Thyroid gland (tissue), 4 donors: ENCODE results near the gene STK36. TPM values are rescaled to one million over a fixed set of nuclear protein-coding genes. Genes with fewer than 3 reads are reported as not detected.

Experiments
- DNase-seq, 2 donors: peaks; one replicate each; pipeline ENCODE4 v3.0.0-alpha.2; 2019
- H3K27ac ChIP-seq, 3 donors: fragments of 200-600 bp; sonication (generic); 1 replicate in 2 of 3; 2 replicates in 1 of 3; pipeline ENCODE4 v1.5.1; 2016 to 2019; ENCODE audit warnings: mild to moderate bottlenecking in 1 of 3, moderate library complexity in 1 of 3
- H3K27me3 ChIP-seq: fragments of 200-600 bp; sonication (generic); one replicate; pipeline ENCODE4 v1.5.1; 2019
- H3K36me3 ChIP-seq, 2 donors: fragments of 200-600 bp; sonication (generic); one replicate each; pipeline ENCODE4 v1.5.1; 2016 to 2019
- H3K4me1 ChIP-seq, 2 donors: fragments of 200-600 bp; sonication (generic); one replicate each; pipeline ENCODE4 v1.5.1; 2017 to 2019
- H3K4me3 ChIP-seq, 3 donors: fragments of 200-600 bp; sonication (generic); replicated peaks in 1 of 3; 1 replicate in 2 of 3; 2 replicates in 1 of 3; pipeline ENCODE4 v1.5.1; 2016; ENCODE audit warnings: mild to moderate bottlenecking in 1 of 3
- H3K9me3 ChIP-seq: fragments of 200-600 bp; sonication (generic); one replicate; pipeline ENCODE4 v1.5.1; 2017
- POLR2A ChIP-seq, 2 donors: fragments of 450-650 bp; IDR thresholded peaks; one replicate each; pipeline ENCODE4 v1.6.1; 2017; ENCODE audit warnings: antibody characterized with exemption in 2 of 2, mild to moderate bottlenecking in 2 of 2, moderate library complexity in 1 of 2
- WGBS, 2 donors: methylation state at CpG; one replicate each; pipeline ENCODE4 v1.1.5; 2017; 5-methylcytosine and 5-hydroxymethylcytosine counted together
- intact Hi-C: fragments of 100-400 bp; cut with DNase I; formaldehyde crosslinking; loops from one replicate; pipeline ENCODE4 v1.15.1; 2023
- total RNA-seq, 4 donors: library from RNA; depleted of rRNA; stranded (reverse); fragments of >200 nt; gene quantifications; one replicate each; pipeline ENCODE4 v1.2.3, GENCODE V29; 2016
- TF ChIP-seq, protein P1 (sequence below), 6 experiments: fragments of 200-600 bp in 3 of 6; fragments of 450-650 bp in 3 of 6; sonication (generic) in 3 of 6; IDR thresholded peaks; one replicate each; pipeline ENCODE4 v1.5.1; 2016 to 2019; ENCODE audit warnings: antibody characterized with exemption in 6 of 6, mild to moderate bottlenecking in 2 of 6, inconsistent platforms in 1 of 6, moderate library complexity in 1 of 6

Gene STK36
- total RNA-seq, 4 donors from 2014 or later, result 50.9 to 82.3 (median 64.0) TPM

DNA sequence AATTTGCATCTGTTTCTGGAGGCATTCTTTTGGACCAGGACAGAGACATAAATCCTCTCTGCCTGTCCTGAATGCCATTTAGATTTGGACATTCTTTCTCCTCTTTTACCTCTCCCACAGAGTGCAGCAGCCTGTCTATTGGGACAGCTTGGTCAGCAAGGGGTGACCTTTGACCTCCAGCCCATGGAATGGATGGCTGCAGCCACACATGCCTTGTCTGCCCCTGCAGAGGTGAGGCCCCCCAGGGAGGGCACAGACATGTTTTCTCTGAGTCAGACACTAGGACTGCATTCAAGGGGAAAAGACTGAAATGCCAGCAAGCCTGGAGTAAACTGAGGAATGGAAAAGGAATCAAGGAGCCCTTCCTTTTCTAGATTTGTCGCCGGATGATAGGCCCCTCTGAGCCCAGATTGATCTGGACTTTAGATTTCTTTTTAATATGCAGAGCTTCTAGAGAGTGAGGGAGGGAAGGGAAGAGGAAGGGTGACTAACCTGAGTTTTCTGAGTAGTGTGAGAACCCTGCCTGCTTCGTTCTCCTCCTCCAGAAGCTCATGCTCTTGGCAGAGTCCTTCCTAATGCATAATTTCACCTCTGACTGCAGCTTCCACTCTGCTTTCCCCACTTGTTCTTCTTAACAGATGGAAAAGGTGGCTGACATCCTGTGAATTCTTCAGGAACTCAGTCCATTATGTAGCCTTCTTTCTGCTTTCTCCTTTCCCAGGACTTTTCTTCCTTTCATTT, 22.7 kb downstream of the STK36 start:
- H3K36me3 ChIP-seq, result peaks cover 56 to 71% of the 10 kb centered on the region in 2 donors
- no peak for DNase-seq
- intact Hi-C loops, result no loop called here
- H3K9me3 ChIP-seq, result no peaks in the 10 kb centered on the region
- H3K27ac ChIP-seq, result no peak overlapping the region
- H3K4me3 ChIP-seq, result no peak overlapping the region
- no peaks in the 10 kb centered on the region for H3K4me1 ChIP-seq
- H3K27me3 ChIP-seq, result no peaks in the 10 kb centered on the region
- TF ChIP-seq, protein P1, sequence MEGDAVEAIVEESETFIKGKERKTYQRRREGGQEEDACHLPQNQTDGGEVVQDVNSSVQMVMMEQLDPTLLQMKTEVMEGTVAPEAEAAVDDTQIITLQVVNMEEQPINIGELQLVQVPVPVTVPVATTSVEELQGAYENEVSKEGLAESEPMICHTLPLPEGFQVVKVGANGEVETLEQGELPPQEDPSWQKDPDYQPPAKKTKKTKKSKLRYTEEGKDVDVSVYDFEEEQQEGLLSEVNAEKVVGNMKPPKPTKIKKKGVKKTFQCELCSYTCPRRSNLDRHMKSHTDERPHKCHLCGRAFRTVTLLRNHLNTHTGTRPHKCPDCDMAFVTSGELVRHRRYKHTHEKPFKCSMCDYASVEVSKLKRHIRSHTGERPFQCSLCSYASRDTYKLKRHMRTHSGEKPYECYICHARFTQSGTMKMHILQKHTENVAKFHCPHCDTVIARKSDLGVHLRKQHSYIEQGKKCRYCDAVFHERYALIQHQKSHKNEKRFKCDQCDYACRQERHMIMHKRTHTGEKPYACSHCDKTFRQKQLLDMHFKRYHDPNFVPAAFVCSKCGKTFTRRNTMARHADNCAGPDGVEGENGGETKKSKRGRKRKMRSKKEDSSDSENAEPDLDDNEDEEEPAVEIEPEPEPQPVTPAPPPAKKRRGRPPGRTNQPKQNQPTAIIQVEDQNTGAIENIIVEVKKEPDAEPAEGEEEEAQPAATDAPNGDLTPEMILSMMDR (IDR thresholded peaks at IDR 0.05), result no peak
- TF ChIP-seq POLR2A (IDR thresholded peaks at IDR 0.05), result no peak
- WGBS, 2 donors, result 92 to 95% methylated on average over 3 of the region's 3 CpGs

- 75 to 96% methylated on average over 4 to 5 of the region's 8 CpGs for WGBS, 2 donors
- peaks cover 30 to 33% of the 10 kb centered on the region in 2 donors for H3K36me3 ChIP-seq
Measured at GRCh38 chr2:218698885-218699284, 27.0 kb downstream of the STK36 start.

GRCh38 chr2:218701806-218702205, 29.9 kb downstream of the STK36 start:
- Histone ChIP-seq H3K9me3 (no peaks in the 10 kb centered on the region), H3K4me1 (no peaks in the 10 kb centered on the region), H3K36me3 (peaks cover 12 to 23% of the 10 kb centered on the region in 2 donors), H3K4me3 (no peak overlapping the region), H3K27ac (no peak overlapping the region), H3K27me3 (no peaks in the 10 kb centered on the region)
- intact Hi-C loops, result no loop called here
- TF ChIP-seq POLR2A (IDR thresholded peaks at IDR 0.05), result no peak
- TF ChIP-seq, protein P1 (IDR thresholded peaks at IDR 0.05), result no peak
- DNase-seq, result no peak
- 92 to 93% methylated on average over 2 of the region's 2 CpGs for WGBS, 2 donors

More at GRCh38 chr2:218698885-218699284, 27.0 kb downstream of the STK36 start:
- intact Hi-C loops, result no loop called here
- TF ChIP-seq, protein P1 (IDR thresholded peaks at IDR 0.05), result no peak
- TF ChIP-seq POLR2A (IDR thresholded peaks at IDR 0.05), result no peak
- Histone ChIP-seq H3K27me3 (no peaks in the 10 kb centered on the region), H3K4me1 (no peaks in the 10 kb centered on the region), H3K27ac (no peak overlapping the region), H3K4me3 (no peak overlapping the region), H3K9me3 (no peaks in the 10 kb centered on the region)
- DNase-seq, result no peak

- Histone ChIP-seq H3K27ac (no peak overlapping the region), H3K36me3 (peaks cover 9 to 16% of the 10 kb centered on the region in 2 donors), H3K27me3 (no peaks in the 10 kb centered on the region), H3K4me3 (no peak overlapping the region), H3K9me3 (no peaks in the 10 kb centered on the region), H3K4me1 (no peaks in the 10 kb centered on the region)
- intact Hi-C loops, result no loop called here
- DNase-seq, result no peak
- TF ChIP-seq, protein P1 (IDR thresholded peaks at IDR 0.05), result no peak
- TF ChIP-seq POLR2A (IDR thresholded peaks at IDR 0.05), result no peak
- 63 to 75% methylated on average over 4 of the region's 4 CpGs for WGBS, 2 donors
Measured at GRCh38 chr2:218703341-218703740, 31.5 kb downstream of the STK36 start.

DNA sequence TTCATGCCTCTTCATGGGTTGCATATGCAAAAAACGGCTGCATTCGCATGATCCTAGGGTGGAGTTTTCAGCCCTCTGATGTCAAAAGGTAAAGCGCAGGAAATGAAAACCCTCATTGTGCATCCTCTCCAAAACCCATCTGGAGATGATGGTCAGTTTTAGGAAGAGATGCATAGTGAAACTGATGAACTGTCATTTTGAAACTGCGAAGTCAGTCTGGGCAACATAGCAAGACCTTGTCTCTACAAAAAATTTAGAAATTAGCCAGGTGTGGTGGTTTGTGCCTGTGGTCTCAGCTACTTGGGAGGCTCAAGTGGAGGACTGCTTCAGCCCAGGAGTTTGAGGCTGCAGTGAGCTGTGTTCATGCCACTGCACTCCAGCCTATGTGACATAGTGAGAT, 36.2 kb downstream of the STK36 start:
- no peak overlapping the region for H3K4me3 ChIP-seq
- TF ChIP-seq, protein P1 (IDR thresholded peaks at IDR 0.05), result no peak
- no peak for TF ChIP-seq POLR2A (IDR thresholded peaks at IDR 0.05)
- H3K27ac ChIP-seq, result no peak overlapping the region
- no peaks in the 10 kb centered on the region for H3K9me3 ChIP-seq
- H3K4me1 ChIP-seq, result peaks cover 5 to 11% of the 10 kb centered on the region in 2 donors
- DNase-seq, result no peak
- H3K36me3 ChIP-seq, result no peaks in the 10 kb centered on the region
- WGBS, 2 donors, result 92 to 93% methylated on average over 4 of the region's 4 CpGs
- no peaks in the 10 kb centered on the region for H3K27me3 ChIP-seq
- intact Hi-C loops, result no loop called here
